GM12874 (cell line): ENCODE data around the gene FASTK.

Experiments used
- TF ChIP-seq, protein P1 (sequence below): IDR thresholded peaks from 2 replicates; pipeline ENCODE4 v1.5.1; 2011; ENCODE audit warnings: low read depth, mild to moderate bottlenecking, control low read depth, low read length, moderate library complexity; ENCODE audit not compliant: insufficient read depth

The FASTK gene

DNA sequence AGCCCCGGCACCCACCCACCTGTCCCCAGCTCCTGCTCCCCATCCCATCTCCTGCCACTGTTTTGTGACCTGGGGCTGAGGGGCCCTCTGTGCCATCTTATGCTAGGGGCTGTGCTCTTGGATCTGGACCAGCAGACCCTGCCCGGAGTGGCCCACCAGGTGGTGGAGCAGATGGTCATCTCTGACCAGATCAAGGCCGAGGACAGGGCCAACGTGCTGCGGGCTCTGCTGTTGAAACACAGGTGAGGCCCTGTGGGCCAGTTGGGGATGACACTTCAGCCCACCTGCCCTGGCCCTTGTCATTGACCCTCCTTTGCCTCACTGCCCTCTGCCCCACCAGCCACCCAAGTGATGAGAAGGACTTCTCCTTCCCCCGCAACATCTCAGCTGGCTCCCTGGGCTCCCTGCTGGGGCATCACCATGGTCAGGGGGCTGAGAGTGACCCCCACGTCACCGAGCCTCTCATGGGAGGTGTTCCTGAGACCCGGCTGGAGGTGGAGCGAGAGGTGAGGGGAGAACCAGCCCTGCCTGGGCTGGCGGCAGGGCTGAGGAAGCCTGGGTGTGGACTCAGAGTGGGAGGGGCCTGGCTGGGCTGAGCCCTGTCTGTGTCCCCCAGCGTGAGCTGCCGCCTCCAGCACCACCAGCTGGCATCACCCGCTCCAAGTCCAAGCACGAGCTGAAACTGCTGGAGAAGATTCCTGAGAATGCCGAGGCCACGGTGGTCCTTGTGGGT lies 10.6 kb downstream of the FASTK start:
- TF ChIP-seq, protein P1, sequence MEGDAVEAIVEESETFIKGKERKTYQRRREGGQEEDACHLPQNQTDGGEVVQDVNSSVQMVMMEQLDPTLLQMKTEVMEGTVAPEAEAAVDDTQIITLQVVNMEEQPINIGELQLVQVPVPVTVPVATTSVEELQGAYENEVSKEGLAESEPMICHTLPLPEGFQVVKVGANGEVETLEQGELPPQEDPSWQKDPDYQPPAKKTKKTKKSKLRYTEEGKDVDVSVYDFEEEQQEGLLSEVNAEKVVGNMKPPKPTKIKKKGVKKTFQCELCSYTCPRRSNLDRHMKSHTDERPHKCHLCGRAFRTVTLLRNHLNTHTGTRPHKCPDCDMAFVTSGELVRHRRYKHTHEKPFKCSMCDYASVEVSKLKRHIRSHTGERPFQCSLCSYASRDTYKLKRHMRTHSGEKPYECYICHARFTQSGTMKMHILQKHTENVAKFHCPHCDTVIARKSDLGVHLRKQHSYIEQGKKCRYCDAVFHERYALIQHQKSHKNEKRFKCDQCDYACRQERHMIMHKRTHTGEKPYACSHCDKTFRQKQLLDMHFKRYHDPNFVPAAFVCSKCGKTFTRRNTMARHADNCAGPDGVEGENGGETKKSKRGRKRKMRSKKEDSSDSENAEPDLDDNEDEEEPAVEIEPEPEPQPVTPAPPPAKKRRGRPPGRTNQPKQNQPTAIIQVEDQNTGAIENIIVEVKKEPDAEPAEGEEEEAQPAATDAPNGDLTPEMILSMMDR, result no peak

DNA sequence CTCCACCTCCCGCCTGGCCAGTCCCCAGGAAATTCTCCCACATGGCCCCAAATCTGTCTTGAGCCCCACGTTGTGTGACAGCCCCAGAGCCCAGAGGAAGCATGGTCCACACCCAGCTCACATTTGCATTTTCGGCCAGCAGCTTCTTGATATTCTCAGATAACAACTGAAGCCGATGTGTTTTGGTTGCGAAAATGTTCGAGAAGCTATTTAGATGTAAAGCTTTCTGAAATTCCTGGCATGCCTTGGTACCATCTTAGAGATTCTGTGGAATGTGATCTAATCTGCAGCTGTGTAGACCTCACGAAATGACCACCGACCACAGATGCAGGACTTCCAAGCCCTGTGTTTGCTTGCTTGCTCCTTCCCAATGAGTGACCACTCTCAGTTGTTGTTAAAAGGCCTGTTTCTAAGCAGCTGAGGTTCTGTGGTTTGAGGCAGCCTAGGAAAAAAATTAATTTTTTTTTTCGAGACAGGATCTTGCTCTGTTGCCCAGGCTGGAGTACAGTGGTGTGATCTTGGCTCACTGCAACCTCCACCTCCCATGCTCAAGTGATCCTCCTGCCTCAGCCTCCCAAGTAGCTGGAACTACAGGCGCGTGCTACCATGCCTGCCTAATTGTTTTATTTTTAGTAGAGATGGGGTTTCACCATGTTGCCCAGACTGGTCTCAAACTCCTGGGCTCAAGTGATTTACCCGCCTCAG lies 12.4 kb downstream of the FASTK start:
- TF ChIP-seq, protein P1, result no peak

DNA sequence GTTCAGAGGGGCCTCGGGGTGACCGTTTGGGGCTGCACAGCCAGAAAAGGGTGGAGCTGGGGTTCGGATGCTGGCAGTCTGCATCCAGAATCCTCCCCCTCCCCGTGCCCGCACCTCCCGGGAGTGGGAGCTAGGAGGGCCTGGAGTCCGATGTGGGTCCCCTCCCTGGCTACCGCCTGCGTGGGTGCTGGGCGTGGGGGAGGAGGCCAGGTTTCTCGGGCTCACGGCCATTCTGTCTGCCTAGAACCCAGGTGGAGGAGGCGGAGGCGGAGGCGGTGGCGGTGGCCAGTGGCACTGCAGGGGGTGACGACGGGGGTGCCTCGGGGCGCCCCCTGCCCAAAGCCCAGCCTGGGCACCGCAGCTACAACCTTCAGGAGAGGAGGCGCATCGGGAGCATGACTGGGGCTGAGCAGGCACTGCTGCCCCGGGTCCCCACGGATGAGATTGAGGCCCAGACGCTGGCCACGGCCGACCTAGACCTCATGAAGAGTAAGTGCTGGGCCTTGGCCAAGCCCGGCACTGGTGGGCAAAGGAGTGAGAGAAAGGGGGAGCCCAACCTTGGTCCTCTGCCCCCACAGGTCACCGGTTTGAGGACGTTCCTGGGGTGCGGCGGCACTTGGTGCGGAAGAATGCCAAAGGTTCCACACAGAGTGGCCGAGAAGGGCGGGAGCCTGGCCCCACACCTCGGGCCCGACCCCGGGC lies 14.2 kb downstream of the FASTK start:
- TF ChIP-seq, protein P1, result no peak

DNA sequence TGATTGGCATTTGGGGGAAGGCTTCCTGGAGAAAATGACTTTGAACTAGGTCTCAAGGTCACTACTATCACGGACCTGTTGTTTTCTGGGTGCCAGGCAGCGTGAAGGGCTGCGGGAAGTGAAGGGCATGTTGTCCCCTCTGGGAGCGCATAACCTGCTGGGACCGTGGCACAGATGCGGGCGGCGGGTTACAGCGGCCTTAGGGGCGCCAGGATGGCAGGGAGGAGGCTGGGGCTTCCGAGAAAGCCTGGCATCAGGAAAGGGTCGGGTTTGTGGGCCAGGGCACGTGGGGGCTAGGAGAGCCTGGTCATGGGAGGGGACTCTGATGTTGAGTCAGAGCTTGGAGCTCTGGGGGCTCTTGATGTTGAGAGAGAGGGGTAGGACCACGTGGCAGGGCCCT lies 15.1 kb downstream of the FASTK start:
- TF ChIP-seq, protein P1, result no peak

DNA sequence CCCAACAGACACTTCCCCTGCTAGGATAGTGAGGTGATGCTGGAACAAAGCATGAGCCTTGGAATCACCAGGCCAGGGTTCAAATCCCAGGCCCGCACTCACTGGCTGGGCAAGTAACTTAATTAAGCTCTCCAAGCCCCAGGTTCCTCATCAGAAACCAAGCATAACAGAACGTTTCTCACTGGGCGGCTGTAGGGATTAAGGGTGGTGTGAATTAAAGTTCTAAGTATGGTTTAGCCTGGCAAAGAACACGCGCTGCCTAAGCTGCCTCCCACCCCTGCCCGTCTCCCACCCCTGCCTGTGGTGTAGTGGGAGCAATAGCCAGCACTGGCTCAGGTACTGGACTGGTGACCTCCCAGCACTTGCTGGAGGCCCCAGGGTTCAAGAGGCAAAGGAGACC lies 15.6 kb downstream of the FASTK start:
- TF ChIP-seq, protein P1, result no peak

DNA sequence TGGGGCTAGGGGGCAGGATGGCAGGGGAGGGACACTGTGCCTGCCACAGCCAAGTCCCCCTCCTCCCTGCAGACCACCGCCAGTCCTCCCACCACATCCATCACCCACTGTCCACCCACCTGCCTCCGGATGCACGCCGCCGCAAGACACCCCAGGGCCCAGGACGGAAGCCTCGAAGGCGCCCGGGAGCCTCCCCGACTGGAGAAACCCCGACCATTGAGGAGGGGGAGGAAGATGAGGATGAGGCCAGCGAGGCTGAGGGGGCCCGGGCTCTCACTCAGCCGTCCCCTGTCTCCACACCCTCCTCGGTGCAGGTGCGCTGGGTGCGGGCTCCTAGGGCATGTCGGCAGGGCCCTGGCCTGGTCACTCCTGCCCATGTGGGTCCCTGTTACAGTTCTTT lies 16.2 kb downstream of the FASTK start:
- TF ChIP-seq, protein P1, result no peak

DNA sequence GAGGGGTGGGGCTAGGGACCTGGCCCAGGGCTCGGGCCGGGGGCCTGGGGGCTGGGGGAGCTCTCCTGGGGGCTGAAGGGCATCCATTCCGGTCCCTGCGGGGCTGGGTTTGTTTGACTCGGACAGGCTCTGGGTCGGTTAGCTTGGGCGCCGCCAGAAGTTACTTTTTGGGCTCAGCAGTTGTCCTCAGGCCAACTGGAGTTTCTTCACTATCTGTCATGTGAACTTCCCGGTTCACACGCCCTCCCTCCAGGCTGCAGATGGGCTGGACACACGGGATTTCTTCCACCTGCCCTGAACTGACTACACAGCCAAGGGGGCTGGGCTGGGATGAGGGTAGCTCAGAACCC lies 17.4 kb downstream of the FASTK start:
- TF ChIP-seq, protein P1, result no peak
